HG02852 (cell line): Measurements from ENCODE around the gene NPIPB2.
"Not testable (repeated sequence)": the region's sequence is repeated elsewhere in the genome, so short reads cannot be mapped to it uniquely, and the experiment has no call there.

ENCODE experiments used
- ATAC-seq: cut with Tn5 transposase; IDR thresholded peaks from one replicate; pipeline ENCODE4 v1.9.1; 2021; ENCODE audit warnings: mild to moderate bottlenecking, moderate library complexity; ENCODE audit not compliant: unreplicated experiment

NPIPB2 gene

GRCh38 chr16:11941945-11942344 is at the start of gene NPIPB2:
Gene NPIPB2, minus strand, starts transcription at chr16:11942045. Its CDS starts 0 bp downstream, at chr16:11942045.
- not testable (repeated sequence) for ATAC-seq

GRCh38 chr16:11990702-11991390 is 49.0 kb upstream of the NPIPB2 start:
- ATAC-seq = no peak

GRCh38 chr16:11988258-11988978 is 46.6 kb upstream of the NPIPB2 start:
- no peak for ATAC-seq

GRCh38 chr16:11986521-11987057 is 44.7 kb upstream of the NPIPB2 start:
- ATAC-seq = no peak

- no peak for ATAC-seq
Measured at GRCh38 chr16:11985250-11985649, 43.4 kb upstream of the NPIPB2 start.

GRCh38 chr16:11980136-11980844 is 38.4 kb upstream of the NPIPB2 start:
- no peak for ATAC-seq

- ATAC-seq = no peak
Measured at GRCh38 chr16:11979013-11979672, 37.3 kb upstream of the NPIPB2 start.

GRCh38 chr16:11978080-11978479 is 36.2 kb upstream of the NPIPB2 start:
- no peak for ATAC-seq

GRCh38 chr16:11977376-11978041 is 35.7 kb upstream of the NPIPB2 start:
- ATAC-seq = no peak

GRCh38 chr16:11976850-11977375 is 35.1 kb upstream of the NPIPB2 start:
- no peak for ATAC-seq

- no peak for ATAC-seq
Measured at GRCh38 chr16:11973070-11973469, 31.2 kb upstream of the NPIPB2 start.

- no peak for ATAC-seq
Measured at GRCh38 chr16:11972128-11972527, 30.3 kb upstream of the NPIPB2 start.

GRCh38 chr16:11970292-11970691 is 28.4 kb upstream of the NPIPB2 start:
- ATAC-seq = not testable (repeated sequence)

- ATAC-seq = no peak
Measured at GRCh38 chr16:11968577-11968976, 26.7 kb upstream of the NPIPB2 start.

GRCh38 chr16:11967195-11967911 is 25.5 kb upstream of the NPIPB2 start:
- no peak for ATAC-seq

- no peak for ATAC-seq
Measured at GRCh38 chr16:11966173-11966572, 24.3 kb upstream of the NPIPB2 start.

- ATAC-seq = peak; percentile 75
Measured at GRCh38 chr16:11964761-11965551, 23.1 kb upstream of the NPIPB2 start, which contains the start of gene TNFRSF17. Gene TNFRSF17, plus strand, starts transcription at chr16:11965210. Its CDS starts 115 bp downstream, at chr16:11965325.

GRCh38 chr16:11963706-11964105 is 21.9 kb upstream of the NPIPB2 start:
- ATAC-seq = no peak

- not testable (repeated sequence) for ATAC-seq
Measured at GRCh38 chr16:11962978-11963377, 21.1 kb upstream of the NPIPB2 start.
